NCI-H526 (cell line): ENCODE results near the gene SYTL1.

Experiments used
- DNase-seq, 2 experiments: peaks; one replicate each; lab custom pipeline; 2025; lab: John Stamatoyannopoulos, UW

Gene SYTL1

DNA sequence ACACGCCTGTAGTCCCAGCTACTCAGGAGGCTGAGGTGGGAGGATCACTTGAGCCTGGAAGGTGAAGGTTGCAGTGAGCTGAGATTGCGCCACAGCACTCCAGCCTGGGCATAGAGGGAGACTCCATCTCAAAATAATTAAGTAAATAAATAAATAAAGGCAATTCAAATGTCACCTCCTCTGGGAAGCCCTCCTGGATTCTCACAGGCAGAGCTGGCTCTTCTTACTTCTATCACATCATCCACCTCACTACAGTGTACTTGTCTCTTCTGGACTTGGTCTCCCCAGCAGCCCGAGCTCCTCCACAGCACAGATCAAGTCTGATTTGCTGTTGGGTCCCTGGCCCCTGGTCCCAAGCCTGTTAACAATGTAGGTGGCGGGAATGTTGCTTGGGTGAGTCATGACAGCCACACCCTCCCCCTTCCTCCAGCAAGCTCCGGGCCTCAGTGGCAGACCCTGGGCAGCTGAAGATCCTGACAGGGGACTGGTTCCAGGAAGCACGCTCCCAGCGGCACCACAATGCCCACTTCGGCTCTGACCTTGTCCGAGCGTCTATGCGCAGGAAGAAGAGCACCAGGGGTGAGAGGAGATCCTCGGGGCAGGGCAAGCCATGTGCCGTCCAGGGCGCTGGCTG lies 5.3 kb downstream of the SYTL1 start:
- no peak for DNase-seq

GRCh38 chr1:27348861-27349783 lies 7.3 kb downstream of the SYTL1 start:
- peak; percentile 71 to 93 for DNase-seq

- peak; percentile 40 to 91 for DNase-seq
These were observed 8.2 kb downstream of the SYTL1 start for GRCh38 chr1:27349784-27350662.

- DNase-seq = no peak
These were observed 9.1 kb downstream of the SYTL1 start for GRCh38 chr1:27350663-27351540.

DNA sequence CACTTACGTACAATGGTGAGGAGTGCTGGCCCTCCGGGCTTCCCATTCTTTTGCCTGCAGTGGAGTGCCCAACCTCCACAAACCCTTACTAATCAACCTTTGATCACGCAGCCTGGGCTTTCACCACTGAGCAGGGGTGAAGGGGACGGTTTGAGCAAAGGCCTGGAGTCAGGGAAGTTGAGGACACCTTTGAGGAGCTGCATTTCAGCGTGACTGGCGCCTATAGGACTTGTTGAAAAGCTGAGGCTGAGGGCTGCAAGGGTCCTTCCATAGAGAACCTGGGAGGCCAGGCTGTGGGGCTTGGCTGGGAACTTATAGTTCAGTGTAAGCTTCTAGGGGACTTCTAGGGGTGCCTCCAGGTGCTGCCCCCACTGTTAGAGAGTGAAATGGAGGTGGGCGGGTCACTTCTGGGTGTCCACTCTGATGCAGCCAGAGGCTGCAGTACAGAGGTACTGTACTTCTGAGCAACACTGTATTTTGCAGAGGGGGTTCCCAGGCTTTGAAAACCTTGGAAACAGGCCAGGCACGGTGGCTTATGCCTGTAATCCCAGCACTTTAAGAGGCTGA lies 9.8 kb downstream of the SYTL1 start:
- DNase-seq = no peak

- DNase-seq = no peak
These were observed 11.3 kb downstream of the SYTL1 start for GRCh38 chr1:27353166-27353565.

- no peak for DNase-seq
These were observed 11.8 kb downstream of the SYTL1 start for GRCh38 chr1:27353629-27354028.

DNA sequence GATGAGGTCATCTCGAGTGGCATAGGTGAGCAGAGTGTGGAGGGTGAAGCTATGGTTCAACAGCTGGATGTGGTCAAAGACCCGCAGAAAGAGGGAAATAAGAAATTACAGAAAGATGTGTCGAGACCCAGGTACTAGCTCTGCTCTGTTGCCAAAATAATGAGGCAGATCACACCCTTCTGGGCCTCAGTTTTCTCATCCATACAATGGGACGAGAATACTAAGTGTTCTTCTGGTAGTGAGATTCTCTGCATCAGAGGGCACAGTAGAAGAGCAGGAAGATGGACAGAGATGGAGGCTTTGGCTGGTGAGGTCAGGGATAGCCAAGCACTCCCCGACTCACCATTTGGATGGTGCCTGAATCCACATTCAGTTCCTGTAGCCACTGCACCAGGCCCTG lies 13.9 kb downstream of the SYTL1 start:
- no peak for DNase-seq

DNA sequence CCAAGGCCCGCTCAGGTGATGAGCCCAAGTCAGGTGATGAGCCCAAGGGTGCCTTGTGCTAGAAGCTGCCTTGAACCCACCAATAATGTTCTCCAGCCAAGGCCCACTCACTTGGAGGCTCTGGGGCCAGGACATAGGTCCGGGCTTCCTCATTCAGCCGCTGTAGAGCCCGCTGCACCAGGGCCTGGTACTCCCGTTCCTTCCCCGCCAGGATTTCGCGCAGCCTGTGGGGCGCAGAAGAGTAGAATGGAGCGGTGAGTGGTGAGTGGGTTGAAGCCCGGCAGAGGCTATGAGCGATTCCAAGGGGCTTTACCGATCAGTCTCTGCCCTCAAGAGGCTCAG lies 14.4 kb downstream of the SYTL1 start:
- DNase-seq = no peak

DNA sequence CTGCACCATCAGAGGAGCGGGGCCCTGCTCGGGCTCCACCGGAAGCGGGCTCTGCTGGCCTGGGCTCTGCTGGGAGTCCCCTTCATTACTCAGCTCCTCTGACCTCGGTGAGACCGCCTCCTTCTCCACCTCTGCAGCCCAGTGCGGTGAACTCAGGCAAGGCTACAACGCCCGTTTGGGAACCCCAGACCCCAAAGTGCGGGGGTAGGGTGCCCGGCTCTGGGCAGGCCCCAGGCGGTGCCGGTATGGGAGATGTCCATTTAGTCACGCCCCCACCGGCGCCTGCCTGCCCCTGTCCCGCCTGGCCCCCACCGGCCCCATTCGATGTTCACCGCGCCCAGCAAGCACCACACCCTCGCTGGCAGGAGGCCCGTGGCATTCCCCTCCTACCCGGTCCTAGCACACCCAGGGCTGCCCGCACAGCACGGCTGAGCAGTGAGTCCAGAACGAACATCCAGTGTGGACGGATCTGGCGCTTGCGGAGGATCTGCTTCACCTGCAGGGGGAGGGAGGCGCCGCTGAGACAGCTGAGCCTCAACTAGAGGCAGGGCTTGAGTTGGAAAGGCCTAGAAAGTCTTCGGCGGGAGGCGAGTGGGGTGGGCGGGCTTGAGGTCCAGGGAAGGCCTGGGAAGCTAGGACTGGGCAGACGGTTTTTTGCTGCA lies 14.9 kb downstream of the SYTL1 start:
- no peak for DNase-seq

- DNase-seq = peak in 1 of 2 experiments; percentile 80
These were observed 15.6 kb downstream of the SYTL1 start for GRCh38 chr1:27357281-27358037.

DNA sequence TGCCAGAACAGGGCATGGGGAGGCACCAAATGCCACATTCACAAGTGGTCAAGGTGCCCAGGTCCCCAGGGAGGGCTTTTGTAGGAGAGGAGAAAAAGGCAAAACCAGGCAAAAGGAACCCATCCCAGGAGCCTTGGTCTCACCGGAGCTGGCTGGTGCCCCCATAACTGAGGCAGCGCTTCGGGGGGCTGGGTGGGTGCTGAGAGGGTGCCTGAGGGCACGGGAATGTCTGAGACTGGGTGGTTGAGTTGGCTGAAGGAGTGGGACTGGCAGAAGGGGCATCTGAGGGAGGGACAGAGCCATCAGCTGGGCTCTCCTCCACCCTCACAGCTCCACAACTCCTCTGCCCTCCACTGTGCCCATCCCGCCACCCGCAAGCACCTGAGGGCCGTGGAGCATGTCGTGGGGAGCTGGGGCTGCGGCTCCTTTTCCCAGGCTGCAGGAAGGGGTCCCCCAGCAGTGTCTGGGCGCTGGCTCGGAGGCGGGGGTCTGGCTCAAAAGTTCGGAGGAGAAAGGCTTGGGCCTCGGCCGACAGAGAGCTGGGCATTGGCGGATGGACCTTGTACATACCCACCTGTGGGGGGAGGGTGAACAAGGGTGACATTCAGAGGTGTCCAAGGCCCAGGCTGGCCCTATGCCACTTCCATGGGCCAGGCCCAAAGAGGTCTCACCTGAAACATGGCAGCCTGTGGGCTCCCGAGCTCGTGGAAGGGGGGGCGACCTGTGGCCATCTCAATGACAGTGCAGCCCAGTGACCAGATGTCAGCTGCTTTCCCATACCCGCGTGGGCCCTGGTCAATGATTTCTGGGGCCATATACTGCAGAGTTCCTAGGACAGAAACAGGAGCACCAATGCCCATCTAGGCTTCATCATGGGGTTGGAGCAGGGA lies 16.5 kb downstream of the SYTL1 start:
- no peak for DNase-seq

GRCh38 chr1:27358928-27359313 lies 17.1 kb downstream of the SYTL1 start:
- DNase-seq = no peak

DNA sequence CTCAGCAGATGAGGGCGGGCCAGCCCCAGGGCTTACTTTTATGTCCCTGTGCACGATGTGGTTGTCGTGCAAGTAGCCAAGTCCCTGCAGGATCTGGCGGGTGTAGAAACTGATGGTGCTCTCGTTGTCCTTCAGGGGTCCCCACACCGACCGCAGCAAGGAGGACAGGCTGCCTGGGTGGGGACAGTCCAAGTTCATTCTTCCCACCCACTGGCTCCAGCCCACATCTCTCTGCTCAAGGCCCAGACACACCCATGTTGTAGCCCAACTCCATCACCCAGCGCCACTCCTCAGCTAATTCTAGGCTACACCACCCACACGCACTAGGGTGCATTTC lies 18.0 kb downstream of the SYTL1 start:
- no peak for DNase-seq

DNA sequence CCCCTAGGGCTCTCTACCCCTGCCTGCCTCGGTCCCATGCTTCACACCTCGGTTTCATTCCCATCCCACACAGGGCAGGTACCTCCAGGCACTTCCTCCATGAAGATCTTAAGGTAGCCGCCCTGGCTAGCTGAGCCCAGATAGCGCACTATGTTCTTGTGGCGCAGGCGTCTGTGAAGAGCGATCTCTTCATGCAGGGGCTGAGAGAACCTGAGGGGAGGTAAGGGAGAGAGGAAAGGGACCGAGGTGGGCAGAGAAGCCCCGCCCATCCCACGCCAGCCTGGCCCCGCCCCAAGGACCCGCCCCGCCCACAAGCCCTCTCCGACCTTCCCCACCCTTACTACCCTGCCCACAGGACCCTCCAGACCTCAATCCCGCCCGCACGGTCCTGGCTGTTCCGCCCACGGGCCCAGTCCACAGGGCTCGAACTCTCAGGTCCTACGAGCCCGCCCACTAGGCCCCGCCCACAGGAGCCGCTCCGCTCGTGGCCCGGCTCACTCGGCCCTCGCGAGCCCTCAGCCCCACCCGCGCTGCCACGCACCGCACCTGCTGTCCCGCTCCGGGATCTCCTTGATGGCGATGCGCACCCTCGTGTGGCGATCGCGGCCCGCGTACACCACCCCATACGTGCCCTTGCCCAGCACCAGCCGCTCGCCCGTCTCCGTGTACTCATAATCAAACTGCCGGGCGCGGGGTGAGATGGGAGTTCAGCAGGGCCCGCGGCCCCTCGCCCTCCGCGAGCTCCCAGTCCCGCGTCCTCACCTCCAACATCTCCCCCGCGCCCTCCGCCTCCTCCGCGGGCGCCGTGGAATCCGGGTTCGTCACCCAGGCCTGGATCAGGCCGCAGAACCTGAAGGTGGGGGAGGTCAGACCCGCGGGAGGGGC lies 18.6 kb downstream of the SYTL1 start:
- DNase-seq = no peak

- DNase-seq = no peak
These were observed 19.2 kb downstream of the SYTL1 start for GRCh38 chr1:27361044-27361402.

GRCh38 chr1:27361553-27361952 lies 19.7 kb downstream of the SYTL1 start:
- DNase-seq = no peak
